Suprapubic skin (tissue), 4 donors: ENCODE results near the gene NDOR1. TPM values are rescaled to one million over a fixed set of nuclear protein-coding genes. Genes with fewer than 3 reads are reported as not detected.
A peak's percentile ranks its signal among the peaks of the same experiment; 100 is the strongest.

Experiments
- DNase-seq, 2 donors: peaks; one replicate each; pipeline ENCODE4 v3.0.0-alpha.2; 2019; ENCODE audit warnings: low spot score in 2 of 2
- H3K27ac ChIP-seq: fragments of 200-600 bp; sonication (generic); one replicate; pipeline ENCODE4 v1.5.1; 2019
- H3K27me3 ChIP-seq: fragments of 200-600 bp; sonication (generic); one replicate; pipeline ENCODE4 v1.5.1; 2019
- H3K36me3 ChIP-seq: fragments of 200-600 bp; sonication (generic); one replicate; pipeline ENCODE4 v1.5.1; 2019
- H3K4me1 ChIP-seq: fragments of 200-600 bp; sonication (generic); one replicate; pipeline ENCODE4 v1.5.1; 2019
- H3K4me3 ChIP-seq: fragments of 200-600 bp; sonication (generic); one replicate; pipeline ENCODE4 v1.5.1; 2019; ENCODE audit warnings: mild to moderate bottlenecking
- H3K9me3 ChIP-seq: fragments of 200-600 bp; sonication (generic); one replicate; pipeline ENCODE4 v1.5.1; 2019
- CTCF ChIP-seq, 2 donors: fragments of 200-600 bp in 1 of 2; fragments of 450-650 bp in 1 of 2; sonication (generic) in 1 of 2; IDR thresholded peaks; one replicate each; pipeline ENCODE4 v1.5.1; 2016 to 2019; ENCODE audit warnings: antibody characterized with exemption in 2 of 2, mild to moderate bottlenecking in 1 of 2, moderate library complexity in 1 of 2
- EP300 ChIP-seq: sonication (generic); formaldehyde crosslinking; IDR thresholded peaks from one replicate; pipeline ENCODE4 v1.6.1; 2017; ENCODE audit warnings: antibody characterized with exemption
- POLR2A ChIP-seq, 2 donors: fragments of 450-650 bp; IDR thresholded peaks; one replicate each; pipeline ENCODE4 v1.6.1; 2017; ENCODE audit warnings: antibody characterized with exemption in 2 of 2, mild to moderate bottlenecking in 2 of 2, moderate library complexity in 2 of 2
- POLR2AphosphoS5 ChIP-seq, 3 donors: sonication (generic); formaldehyde crosslinking; IDR thresholded peaks; one replicate each; pipeline ENCODE4 v1.6.1; 2017; ENCODE audit warnings: antibody characterized with exemption in 3 of 3
- WGBS: methylation state at CpG from one replicate; pipeline ENCODE4 v1.1.5; 2018; 5-methylcytosine and 5-hydroxymethylcytosine counted together
- total RNA-seq, 4 donors: library from RNA; depleted of rRNA; stranded (reverse); fragments of >200 nt; gene quantifications; one replicate each; pipeline ENCODE4 v1.1.0, GENCODE V29; 2016

NDOR1 gene
- total RNA-seq, 4 donors from 2014 or later, result 13.4 to 21.0 (median 20.6) TPM

- TF ChIP-seq EP300 (no peak), POLR2A (IDR thresholded peaks at IDR 0.05) (no peak), POLR2AphosphoS5 (IDR thresholded peaks at IDR 0.05) (no peak), CTCF (IDR thresholded peaks at IDR 0.05) (no peak)
- Histone ChIP-seq H3K4me1 (peaks cover 44% of the 10 kb centered on the region), H3K9me3 (no peaks in the 10 kb centered on the region), H3K27me3 (no peaks in the 10 kb centered on the region), H3K27ac (no peak overlapping the region), H3K36me3 (peaks cover 65% of the 10 kb centered on the region), H3K4me3 (no peak overlapping the region)
- no peak for DNase-seq
- 96% methylated on average over 14 of the region's 19 CpGs for WGBS
Measured at GRCh38 chr9:137185921-137186320, 19.6 kb upstream of the NDOR1 start.

GRCh38 chr9:137186385-137186784 lies 19.1 kb upstream of the NDOR1 start:
- H3K36me3 ChIP-seq, result peaks cover 65% of the 10 kb centered on the region
- no peak overlapping the region for H3K4me3 ChIP-seq

DNA sequence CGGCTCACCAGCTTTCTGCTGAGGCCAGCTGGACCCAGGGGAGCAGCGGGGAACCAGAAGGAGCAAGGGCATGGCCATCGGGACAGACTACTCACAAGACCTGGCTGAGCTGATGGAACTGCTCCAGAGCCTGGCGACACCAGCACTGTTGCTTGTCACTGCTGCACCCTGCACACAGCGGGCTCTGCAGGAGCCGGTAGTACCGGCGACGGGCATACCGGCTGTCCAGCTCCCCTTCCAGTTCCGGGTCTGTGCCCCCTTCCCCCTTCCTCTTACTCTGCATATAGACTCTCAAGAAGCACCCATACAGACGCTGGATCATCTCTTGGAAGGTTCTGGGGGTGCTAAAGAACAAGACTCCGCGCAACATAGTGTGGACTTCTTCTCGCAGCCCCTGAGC lies 18.1 kb upstream of the NDOR1 start:
- no peak for TF ChIP-seq POLR2A (IDR thresholded peaks at IDR 0.05)
- no peak for TF ChIP-seq CTCF (IDR thresholded peaks at IDR 0.05)
- TF ChIP-seq POLR2AphosphoS5 (IDR thresholded peaks at IDR 0.05), result no peak
- no peak for TF ChIP-seq EP300
- 76% methylated on average over 5 of the region's 15 CpGs for WGBS
- H3K27ac ChIP-seq, result no peak overlapping the region
- peak overlapping the region; percentile 94 for H3K4me3 ChIP-seq
- no peaks in the 10 kb centered on the region for H3K9me3 ChIP-seq
- peaks cover 65% of the 10 kb centered on the region for H3K36me3 ChIP-seq
- DNase-seq, result no peak
- peaks cover 45% of the 10 kb centered on the region for H3K4me1 ChIP-seq
- no peaks in the 10 kb centered on the region for H3K27me3 ChIP-seq

More at GRCh38 chr9:137186385-137186784, 19.1 kb upstream of the NDOR1 start:
- H3K4me1 ChIP-seq, result peaks cover 45% of the 10 kb centered on the region
- DNase-seq, result no peak
- no peaks in the 10 kb centered on the region for H3K27me3 ChIP-seq
- H3K27ac ChIP-seq, result no peak overlapping the region
- TF ChIP-seq POLR2A (IDR thresholded peaks at IDR 0.05), result no peak
- no peaks in the 10 kb centered on the region for H3K9me3 ChIP-seq
- WGBS, result 83% methylated on average over 5 of the region's 6 CpGs

DNA sequence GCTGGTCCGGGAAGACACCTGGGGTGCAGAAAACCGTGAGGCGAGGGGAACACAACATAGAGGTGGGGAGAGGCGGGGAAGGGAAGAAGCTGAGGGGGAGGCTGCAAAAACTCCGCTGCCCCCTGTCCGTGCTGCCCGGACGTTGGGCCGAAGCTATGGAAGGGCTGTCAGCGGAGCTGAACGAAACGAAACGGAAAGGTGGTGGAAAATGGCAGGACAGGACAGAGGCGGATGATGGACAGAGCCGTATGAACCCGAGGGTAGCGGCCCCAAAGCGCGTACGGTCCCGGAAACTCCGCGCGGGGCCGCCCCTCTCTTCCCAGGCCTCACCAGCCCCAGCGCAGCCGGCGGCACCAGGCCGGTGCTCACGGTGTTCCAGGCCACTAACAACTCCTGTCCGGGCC lies 17.4 kb upstream of the NDOR1 start:
- Histone ChIP-seq H3K4me1 (peaks cover 45% of the 10 kb centered on the region), H3K27me3 (no peaks in the 10 kb centered on the region), H3K9me3 (no peaks in the 10 kb centered on the region), H3K36me3 (peaks cover 58% of the 10 kb centered on the region), H3K4me3 (peak overlapping the region; percentile 94), H3K27ac (peak overlapping the region; percentile 97)
- DNase-seq, result no peak
- TF ChIP-seq EP300 (no peak), POLR2A (IDR thresholded peaks at IDR 0.05) (no peak), POLR2AphosphoS5 (IDR thresholded peaks at IDR 0.05) (no peak), CTCF (IDR thresholded peaks at IDR 0.05) (no peak)
- 0% methylated on average over 17 of the region's 31 CpGs for WGBS

DNA sequence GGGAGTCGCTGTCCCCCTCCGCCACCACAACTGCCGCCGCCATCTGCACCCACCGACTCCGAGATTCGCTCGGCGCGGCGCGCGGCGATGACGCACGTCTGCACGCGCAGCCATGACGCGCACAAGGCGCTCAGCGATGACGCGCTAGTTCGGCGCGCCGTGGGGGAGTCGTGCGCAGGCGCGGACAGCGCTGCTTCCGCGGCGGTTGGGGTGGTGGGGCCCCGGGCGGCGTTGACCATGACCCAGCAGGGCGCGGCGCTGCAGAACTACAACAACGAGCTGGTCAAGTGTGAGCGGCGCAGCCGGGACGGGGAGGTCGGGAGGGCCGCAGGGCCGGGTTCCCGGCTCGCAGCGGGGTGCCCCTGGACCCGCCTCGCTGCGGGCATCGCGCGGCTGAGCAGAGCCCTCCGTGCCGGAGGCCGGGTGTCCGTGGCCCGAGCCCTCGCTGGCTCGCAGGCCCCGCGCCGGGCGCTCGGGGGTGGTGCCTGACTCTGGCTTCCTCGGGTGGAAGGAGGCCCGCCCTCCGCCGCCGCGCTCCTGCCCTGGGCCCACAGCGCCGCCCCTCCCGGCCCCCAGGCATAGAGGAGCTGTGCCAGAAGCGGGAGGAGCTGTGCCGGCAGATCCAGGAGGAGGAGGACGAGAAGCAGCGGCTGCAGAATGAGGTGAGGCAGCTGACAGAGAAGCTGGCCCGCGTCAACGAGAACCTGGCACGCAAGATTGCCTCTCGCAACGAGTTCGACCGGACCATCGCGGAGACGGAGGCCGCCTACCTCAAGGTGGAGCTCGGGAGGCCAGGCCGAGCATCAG lies 16.8 kb upstream of the NDOR1 start, which contains the start of the genes ANAPC2 and SSNA1:
ANAPC2 (minus strand) TSS at position 71 of the 807 bp plus-strand sequence; CDS start at position 43, 28 bp downstream.
SSNA1 (plus strand) TSS at position 187 of the 807 bp plus-strand sequence; CDS start at position 238, 51 bp downstream.
- H3K27ac ChIP-seq, result peak within 1 kb of the TSS; percentile 97
- peak within 1 kb of the TSS; percentile 94 for H3K4me3 ChIP-seq
- DNase-seq, result peak; percentile 94 to 95
- H3K36me3 ChIP-seq, result peaks cover 52% of the 10 kb centered on the region
- WGBS, result under 1% methylated on average over 31 of the region's 98 CpGs
- no peaks in the 10 kb centered on the region for H3K27me3 ChIP-seq
- peaks cover 45% of the 10 kb centered on the region for H3K4me1 ChIP-seq
- TF ChIP-seq EP300, result no peak
- peak; percentile 92 to 99 (median 99) for TF ChIP-seq POLR2AphosphoS5 (IDR thresholded peaks at IDR 0.05)
- peak in 1 of 2 donors; percentile 83 for TF ChIP-seq POLR2A (IDR thresholded peaks at IDR 0.05)
- TF ChIP-seq CTCF (IDR thresholded peaks at IDR 0.05), result peak in 1 of 2 donors; percentile 42
- no peaks in the 10 kb centered on the region for H3K9me3 ChIP-seq
